Heart left ventricle (tissue), 13 donors: ENCODE results near the gene MYLK4.

Source experiments
- POLR2A ChIP-seq, 2 donors: fragments of 450-650 bp; IDR thresholded peaks; one replicate each; pipeline ENCODE4 v1.6.1; 2017; ENCODE audit warnings: antibody characterized with exemption in 2 of 2, mild to moderate bottlenecking in 2 of 2, moderate library complexity in 2 of 2
- TF ChIP-seq, protein P1 (sequence below), 12 donors: fragments of 200-600 bp; sonication (generic) in 4 of 12; IDR thresholded peaks; one replicate each; pipeline versions ENCODE4 v1.5.0 to v1.8.0; 2018 to 2022; ENCODE audit warnings: antibody characterized with exemption in 12 of 12, mild to moderate bottlenecking in 5 of 12
- donor health status: ischemic (EF 13 %, LVEDD 7.1; RV severe dilation, severe dysfunction).
- donor health status: DM: no; HTN: yes; CAD: no.
- donor health status: DM: no; HTN: no; CAD: no.
- donor health status: ischemic (EF 25% LVEDD 6.9; RV normal size, moderate dysfunction).
- donor health status: ischemic (EF 25% LVEDD 5.7; RV mildly dilated, moderate dysfunction).
- donor health status: ischemic (EF 35%, LVEDD 5.7; RV mildly dilated, moderate dysfunction).
- donor health status: nonischemic (EF 11% LVEDD 7.7; RV severe dilation, severe dysfunction).
- donor health status: DM: yes; HTN: yes; CAD: no.
- donor health status: PGD.
- donor health status: ischemic (EF 29% LVEDD 5.4; RV normal size, mild dysfunction).
- donor health status: nonischemic (EF 23%, LVEDD 6.1; RV moderate dilation, normal function).

DNA sequence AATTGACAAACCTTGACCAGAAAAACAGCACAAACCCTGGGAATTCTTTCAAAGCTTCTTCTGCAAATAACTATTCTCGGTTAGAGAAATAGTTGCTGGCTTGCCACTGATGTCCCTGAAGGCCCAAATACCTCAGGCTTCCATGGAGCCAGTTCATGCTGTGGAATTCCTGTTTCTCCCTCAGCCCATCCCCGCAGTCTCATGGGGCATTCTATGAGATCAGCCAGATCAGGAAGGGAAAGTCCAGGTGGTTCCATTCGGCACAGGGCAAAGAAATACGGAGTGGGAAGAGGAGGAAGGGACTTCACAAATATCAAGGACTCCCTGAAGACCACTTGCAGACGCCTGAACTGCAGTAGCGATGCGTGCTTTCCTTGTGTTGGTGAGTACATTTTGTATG, 63.3 kb downstream of the MYLK4 start:
- TF ChIP-seq, protein P1, sequence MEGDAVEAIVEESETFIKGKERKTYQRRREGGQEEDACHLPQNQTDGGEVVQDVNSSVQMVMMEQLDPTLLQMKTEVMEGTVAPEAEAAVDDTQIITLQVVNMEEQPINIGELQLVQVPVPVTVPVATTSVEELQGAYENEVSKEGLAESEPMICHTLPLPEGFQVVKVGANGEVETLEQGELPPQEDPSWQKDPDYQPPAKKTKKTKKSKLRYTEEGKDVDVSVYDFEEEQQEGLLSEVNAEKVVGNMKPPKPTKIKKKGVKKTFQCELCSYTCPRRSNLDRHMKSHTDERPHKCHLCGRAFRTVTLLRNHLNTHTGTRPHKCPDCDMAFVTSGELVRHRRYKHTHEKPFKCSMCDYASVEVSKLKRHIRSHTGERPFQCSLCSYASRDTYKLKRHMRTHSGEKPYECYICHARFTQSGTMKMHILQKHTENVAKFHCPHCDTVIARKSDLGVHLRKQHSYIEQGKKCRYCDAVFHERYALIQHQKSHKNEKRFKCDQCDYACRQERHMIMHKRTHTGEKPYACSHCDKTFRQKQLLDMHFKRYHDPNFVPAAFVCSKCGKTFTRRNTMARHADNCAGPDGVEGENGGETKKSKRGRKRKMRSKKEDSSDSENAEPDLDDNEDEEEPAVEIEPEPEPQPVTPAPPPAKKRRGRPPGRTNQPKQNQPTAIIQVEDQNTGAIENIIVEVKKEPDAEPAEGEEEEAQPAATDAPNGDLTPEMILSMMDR (IDR thresholded peaks at IDR 0.05): no peak
- no peak for TF ChIP-seq POLR2A (IDR thresholded peaks at IDR 0.05)
